Caco-2 (cell line): ENCODE data around the gene WDR27. TPM values are rescaled to one million over a fixed set of nuclear protein-coding genes. Genes with fewer than 3 reads are reported as not detected.

ENCODE experiments used
- BruUV-seq: library from RNA; stranded (reverse); fragments of 400-500 nt; replicated peaks from 2 replicates; lab custom pipeline; 2021; lab: Mats Ljungman, UMichigan
- CTCF ChIA-PET: fragments of 300-600 bp; sonication (Branson Sonifier 250); formaldehyde crosslinking; loops from one replicate; lab custom pipeline; 2022; ENCODE audit warnings: antibody characterized with exemption; lab: Charles Lee
- POLR2A ChIA-PET: fragments of 300-600 bp; sonication (Branson Sonifier 250); formaldehyde crosslinking; loops from one replicate; lab custom pipeline; 2022; ENCODE audit warnings: antibody characterized with exemption; lab: Charles Lee
- DNase-seq, 2 experiments: peaks; one replicate each; pipeline versions ENCODE4 v3.0.0 to v3.0.0-alpha.2; 2020 to 2022
- H3K27me3 ChIP-seq: replicated peaks from 2 replicates; pipeline ENCODE4 v1.6.0; 2011; ENCODE audit warnings: low read length; ENCODE audit not compliant: control insufficient read depth, insufficient read depth
- H3K36me3 ChIP-seq: 2 replicates; pipeline ENCODE4 v1.5.1; 2011; ENCODE audit warnings: low read length; ENCODE audit not compliant: control insufficient read depth, insufficient read depth
- H3K4me1 ChIP-seq: fragments of 250-450 bp; sonication (Bioruptor Pico); 2 replicates; pipeline ENCODE4 v1.5.1; 2020; ENCODE audit warnings: mild to moderate bottlenecking
- H3K4me3 ChIP-seq: 2 replicates; pipeline ENCODE4 v1.5.1; 2011; ENCODE audit warnings: low read depth, mild to moderate bottlenecking, control low read depth, low read length
- H3K9me3 ChIP-seq: fragments of 250-450 bp; sonication (Bioruptor Pico); 2 replicates; pipeline ENCODE4 v1.5.1; 2020; ENCODE audit warnings: mild to moderate bottlenecking, moderate library complexity
- H3K27ac Mint-ChIP-seq: one replicate; pipeline ENCODE4 v1.8.0; 2022; ENCODE audit warnings: mixed read lengths; ENCODE audit not compliant: unreplicated experiment
- H3K27me3 Mint-ChIP-seq: one replicate; pipeline ENCODE4 v1.8.0; 2022; ENCODE audit warnings: mixed read lengths; ENCODE audit not compliant: insufficient read depth, unreplicated experiment
- H3K36me3 Mint-ChIP-seq: one replicate; pipeline ENCODE4 v1.8.0; 2022; ENCODE audit warnings: mild to moderate bottlenecking, mixed read lengths; ENCODE audit not compliant: insufficient read depth, unreplicated experiment
- H3K4me1 Mint-ChIP-seq: one replicate; pipeline ENCODE4 v1.8.0; 2022; ENCODE audit warnings: low read depth, mixed read lengths; ENCODE audit not compliant: unreplicated experiment
- H3K4me3 Mint-ChIP-seq: one replicate; pipeline ENCODE4 v1.8.0; 2022; ENCODE audit warnings: mild to moderate bottlenecking, moderate library complexity, mixed read lengths; ENCODE audit not compliant: unreplicated experiment
- H3K9me3 Mint-ChIP-seq: one replicate; pipeline ENCODE4 v1.8.0; 2022; ENCODE audit warnings: mixed read lengths; ENCODE audit not compliant: unreplicated experiment
- intact Hi-C: fragments of 100-400 bp; cut with micrococcal nuclease; formaldehyde crosslinking; loops from one replicate; pipeline ENCODE4 v1.10.0; 2022; ENCODE audit not compliant: unreplicated experiment
- total RNA-seq: library from RNA; stranded (reverse); gene quantifications from 2 replicates; pipeline ENCODE4 v1.2.3, GENCODE V29; 2022
- TF ChIP-seq, protein P1 (sequence below), 2 experiments: fragments of 200-600 bp in 1 of 2; IDR thresholded peaks; 1 replicate in 1 of 2; 2 replicates in 1 of 2; pipeline versions ENCODE4 v1.5.1 to v1.8.0; 2011 to 2022; ENCODE audit warnings: antibody characterized with exemption in 1 of 2, control low read depth in 1 of 2, inconsistent platforms in 1 of 2, low read depth in 1 of 2, low read length in 1 of 2, mild to moderate bottlenecking in 1 of 2, moderate library complexity in 1 of 2; ENCODE audit not compliant: insufficient read depth in 1 of 2, severe bottlenecking in 1 of 2, unreplicated experiment in 1 of 2

WDR27 gene
- total RNA-seq, 1 experiment from 2014 or later, result 62.9 TPM

- no peaks in the 10 kb centered on the region for H3K4me1 ChIP-seq
- H3K9me3 Mint-ChIP-seq, result no peaks in the 10 kb centered on the region
- H3K4me3 Mint-ChIP-seq, result no peak overlapping the region
- no peak overlapping the region for H3K4me3 ChIP-seq
- DNase-seq, result peak in 1 of 2 experiments; percentile 22
- no peaks in the 10 kb centered on the region for H3K27me3 ChIP-seq
- TF ChIP-seq, protein P1, sequence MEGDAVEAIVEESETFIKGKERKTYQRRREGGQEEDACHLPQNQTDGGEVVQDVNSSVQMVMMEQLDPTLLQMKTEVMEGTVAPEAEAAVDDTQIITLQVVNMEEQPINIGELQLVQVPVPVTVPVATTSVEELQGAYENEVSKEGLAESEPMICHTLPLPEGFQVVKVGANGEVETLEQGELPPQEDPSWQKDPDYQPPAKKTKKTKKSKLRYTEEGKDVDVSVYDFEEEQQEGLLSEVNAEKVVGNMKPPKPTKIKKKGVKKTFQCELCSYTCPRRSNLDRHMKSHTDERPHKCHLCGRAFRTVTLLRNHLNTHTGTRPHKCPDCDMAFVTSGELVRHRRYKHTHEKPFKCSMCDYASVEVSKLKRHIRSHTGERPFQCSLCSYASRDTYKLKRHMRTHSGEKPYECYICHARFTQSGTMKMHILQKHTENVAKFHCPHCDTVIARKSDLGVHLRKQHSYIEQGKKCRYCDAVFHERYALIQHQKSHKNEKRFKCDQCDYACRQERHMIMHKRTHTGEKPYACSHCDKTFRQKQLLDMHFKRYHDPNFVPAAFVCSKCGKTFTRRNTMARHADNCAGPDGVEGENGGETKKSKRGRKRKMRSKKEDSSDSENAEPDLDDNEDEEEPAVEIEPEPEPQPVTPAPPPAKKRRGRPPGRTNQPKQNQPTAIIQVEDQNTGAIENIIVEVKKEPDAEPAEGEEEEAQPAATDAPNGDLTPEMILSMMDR (IDR thresholded peaks at IDR 0.05; ENCODE audit: insufficient read depth in 1 of 2, low read depth in 1 of 2, low read length in 1 of 2, severe bottlenecking in 1 of 2, unreplicated experiment in 1 of 2), result no peak
- BruUV-seq, result no TSS peak
- ChIA-PET POLR2A (no interaction called here), CTCF (interaction anchor here (0.6 kb wide), 1 partner anchor 554 kb away, joined by 3 read pairs; no protein-coding TSS in a partner anchor)
- H3K4me1 Mint-ChIP-seq, result no peaks in the 10 kb centered on the region
- H3K27ac Mint-ChIP-seq, result no peak overlapping the region
- no peaks in the 10 kb centered on the region for H3K36me3 ChIP-seq
- no peaks in the 10 kb centered on the region for H3K27me3 Mint-ChIP-seq
- intact Hi-C loops, result no loop called here
- H3K36me3 Mint-ChIP-seq, result no peaks in the 10 kb centered on the region
- H3K9me3 ChIP-seq, result no peaks in the 10 kb centered on the region
Observed at GRCh38 chr6:169445661-169446581, 255.9 kb downstream of the WDR27 start.

DNA sequence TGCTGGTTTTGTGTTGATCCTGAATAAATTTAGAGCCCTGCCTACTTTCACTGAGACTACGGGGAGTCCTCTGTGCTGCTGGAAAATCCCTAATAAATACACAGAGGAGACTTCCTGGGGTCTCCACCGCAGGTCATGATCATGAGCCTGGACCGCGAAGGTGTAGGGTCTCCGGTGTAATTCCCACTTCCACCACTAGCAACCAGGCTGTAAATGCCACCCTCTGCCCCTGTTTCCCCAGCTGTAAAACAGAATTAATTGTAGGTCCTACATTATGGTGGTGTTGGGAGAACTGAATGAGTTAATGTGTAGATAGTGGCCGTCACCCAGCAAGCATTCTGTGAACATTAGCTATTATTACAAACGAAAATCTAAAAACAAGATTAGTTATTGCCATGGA is 256.6 kb downstream of the WDR27 start:
- H3K27me3 Mint-ChIP-seq, result no peaks in the 10 kb centered on the region
- ChIA-PET CTCF (no interaction called here), POLR2A (no interaction called here)
- TF ChIP-seq, protein P1 (IDR thresholded peaks at IDR 0.05; ENCODE audit: insufficient read depth in 1 of 2, low read depth in 1 of 2, low read length in 1 of 2, severe bottlenecking in 1 of 2, unreplicated experiment in 1 of 2), result no peak
- no peaks in the 10 kb centered on the region for H3K36me3 ChIP-seq
- H3K4me1 ChIP-seq, result no peaks in the 10 kb centered on the region
- no peak overlapping the region for H3K4me3 ChIP-seq
- no peaks in the 10 kb centered on the region for H3K9me3 ChIP-seq
- no peaks in the 10 kb centered on the region for H3K9me3 Mint-ChIP-seq
- H3K4me3 Mint-ChIP-seq, result no peak overlapping the region
- H3K4me1 Mint-ChIP-seq, result no peaks in the 10 kb centered on the region
- no peak for DNase-seq
- H3K27ac Mint-ChIP-seq, result no peak overlapping the region
- H3K27me3 ChIP-seq, result no peaks in the 10 kb centered on the region
- BruUV-seq, result no TSS peak
- no peaks in the 10 kb centered on the region for H3K36me3 Mint-ChIP-seq
- intact Hi-C loops, result no loop called here

DNA sequence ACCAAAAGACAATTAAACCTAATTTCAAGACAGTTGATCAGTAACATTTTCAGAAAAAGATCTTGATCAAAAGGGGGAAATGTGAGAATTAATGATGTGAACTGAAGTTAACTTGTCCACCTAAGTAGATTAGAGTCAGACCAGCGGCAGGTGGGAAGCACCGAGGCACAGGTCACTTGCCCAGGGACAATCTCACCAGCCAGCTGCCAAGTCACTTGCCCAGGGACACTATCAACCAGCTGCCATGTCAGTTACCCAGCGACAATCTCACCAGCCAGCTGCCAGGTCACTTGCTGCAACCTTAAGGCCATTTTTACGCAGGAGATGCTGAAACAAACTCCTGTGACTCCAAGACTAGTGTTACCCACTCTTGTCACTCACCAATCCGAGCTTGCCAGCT is 260.5 kb downstream of the WDR27 start:
- CTCF ChIA-PET, result no interaction called here

More for the DNA sequence above, 260.5 kb downstream of the WDR27 start:
- Histone ChIP-seq H3K9me3 (0 out of 2 replicates have a peak, but pooled peaks cover 1% of the 10 kb centered on the region), H3K4me3 (no peak overlapping the region), H3K27me3 (no peaks in the 10 kb centered on the region), H3K36me3 (no peaks in the 10 kb centered on the region), H3K4me1 (no peaks in the 10 kb centered on the region)
- TF ChIP-seq, protein P1 (IDR thresholded peaks at IDR 0.05; ENCODE audit: insufficient read depth in 1 of 2, low read depth in 1 of 2, low read length in 1 of 2, severe bottlenecking in 1 of 2, unreplicated experiment in 1 of 2), result no peak
- no TSS peak for BruUV-seq
- Mint-ChIP-seq H3K4me3 (no peak overlapping the region), H3K36me3 (no peaks in the 10 kb centered on the region), H3K4me1 (no peaks in the 10 kb centered on the region), H3K27me3 (no peaks in the 10 kb centered on the region), H3K9me3 (no peaks in the 10 kb centered on the region), H3K27ac (no peak overlapping the region)
- intact Hi-C loops, result no loop called here
- POLR2A ChIA-PET, result no interaction called here
- no peak for DNase-seq
